Posterior cingulate gyrus (tissue), 11 donors: Measurements from ENCODE around the gene RBFOX1.
"Not testable (repeated sequence)": the region's sequence is repeated elsewhere in the genome, so short reads cannot be mapped to it uniquely, and the experiment has no call there.

Experiments
- DNase-seq, 10 donors: peaks; one replicate each; pipeline versions ENCODE4 v3.0.0 to v3.0.0-alpha.2; 2020 to 2021; ENCODE audit warnings: mixed read lengths in 3 of 10
- intact Hi-C: fragments of 100-400 bp; cut with DNase I; formaldehyde crosslinking; loops from one replicate; pipeline ENCODE4 v1.15.1; 2023

Gene RBFOX1

DNA sequence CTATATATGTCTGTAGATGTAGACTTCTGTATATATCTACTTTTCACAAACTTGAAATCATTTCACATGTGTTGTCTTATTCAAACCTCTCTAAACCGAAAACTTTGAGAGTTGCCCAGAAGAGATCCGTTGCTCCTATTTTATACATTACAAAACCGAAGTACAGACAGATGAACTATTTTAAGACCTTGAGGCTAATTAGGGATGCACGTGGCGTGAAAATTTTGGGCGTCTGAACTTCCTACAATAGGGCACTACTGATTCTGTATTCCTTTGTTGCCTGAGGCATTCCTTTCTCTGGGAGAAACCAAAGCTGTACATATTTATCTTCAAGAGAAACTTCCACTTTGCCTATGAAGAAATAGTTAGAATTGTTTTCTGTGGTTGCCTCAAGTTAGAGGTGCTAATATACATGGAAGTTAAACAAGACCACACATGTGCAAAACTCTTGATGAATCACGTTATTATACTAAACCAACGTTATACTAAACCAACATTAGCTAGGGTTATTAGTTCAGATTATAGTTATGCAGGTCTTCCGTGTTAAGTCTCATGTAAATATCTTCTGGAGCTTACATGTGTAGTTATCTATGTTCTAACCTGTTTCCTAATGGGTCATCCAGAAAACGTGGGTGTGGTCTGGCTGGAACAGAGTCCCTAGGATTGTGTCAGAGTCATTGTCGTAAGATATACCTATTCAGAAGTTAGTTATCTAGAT, 111.2 kb downstream of the RBFOX1 start:
- no peak for DNase-seq
- intact Hi-C loops, result no loop called here

DNA sequence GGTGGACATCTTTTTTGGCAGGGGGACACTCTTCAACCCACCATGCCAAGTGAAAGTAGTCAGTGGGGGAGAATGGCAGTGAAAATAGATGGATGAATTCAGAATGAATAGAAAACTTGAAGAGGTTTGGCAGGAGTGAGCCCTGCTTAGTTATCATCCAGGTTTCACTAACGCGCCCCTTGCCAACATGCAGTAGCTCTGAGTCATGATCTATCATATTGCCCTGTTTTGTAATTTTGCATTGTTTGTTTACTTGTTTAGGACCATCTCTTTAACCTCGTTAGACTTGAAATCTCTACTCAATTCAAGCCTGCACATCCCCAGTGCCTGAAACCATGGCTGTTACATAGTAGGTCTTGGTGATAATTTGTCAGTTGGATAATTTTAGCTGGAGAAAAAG, 116.7 kb downstream of the RBFOX1 start:
- DNase-seq, result no peak
- intact Hi-C loops, result no loop called here

DNA sequence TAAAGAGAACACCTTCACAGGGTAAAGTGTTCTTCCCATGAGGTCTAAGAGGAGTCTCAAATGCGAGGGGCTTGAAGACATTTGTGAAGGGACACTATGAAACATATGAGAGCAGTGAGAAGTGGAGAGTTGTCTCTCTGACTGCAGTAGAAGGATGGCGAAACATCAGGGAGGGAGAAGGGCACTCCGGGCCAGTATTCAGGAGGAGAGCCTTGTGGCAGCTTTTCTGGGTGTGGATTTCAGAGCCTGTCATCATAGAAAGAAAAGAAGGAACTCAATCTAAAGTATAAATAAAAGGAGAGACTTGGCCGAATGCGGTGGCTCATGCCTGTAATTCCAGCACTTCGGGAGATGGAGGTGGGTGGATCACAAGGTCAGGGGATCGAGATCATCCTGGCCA, 117.2 kb downstream of the RBFOX1 start:
- intact Hi-C loops, result no loop called here

GRCh38 chr16:7450440-7450839, 117.8 kb downstream of the RBFOX1 start:
- no peak for DNase-seq
- intact Hi-C loops, result no loop called here

More for the DNA sequence above, 117.2 kb downstream of the RBFOX1 start:
- no peak for DNase-seq

- intact Hi-C loops, result no loop called here
- DNase-seq, result no peak
Measured at GRCh38 chr16:7452090-7452489, 119.4 kb downstream of the RBFOX1 start.

DNA sequence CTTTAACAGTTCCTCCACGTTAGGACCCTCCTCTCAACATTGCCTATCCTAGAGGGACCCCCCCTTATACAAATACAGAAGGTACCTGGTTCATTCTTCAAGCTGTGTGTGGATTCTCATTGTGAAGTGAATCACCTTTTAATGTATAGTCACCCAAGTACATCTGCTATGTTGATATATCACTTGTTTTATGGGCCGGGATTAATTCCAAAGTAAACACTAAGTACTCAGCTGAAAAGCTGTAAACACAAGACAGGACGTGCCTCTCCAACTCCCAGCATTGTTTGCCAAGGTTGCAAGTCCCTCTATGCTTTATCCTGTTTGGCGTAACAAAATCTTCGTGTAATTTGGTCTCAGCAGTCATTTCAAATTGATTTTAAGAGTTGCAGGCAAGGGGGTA, 123.6 kb downstream of the RBFOX1 start:
- DNase-seq, result no peak

GRCh38 chr16:7458144-7458543, 125.5 kb downstream of the RBFOX1 start:
- intact Hi-C loops, result no loop called here
- DNase-seq, result no peak

More for the DNA sequence above, 123.6 kb downstream of the RBFOX1 start:
- intact Hi-C loops, result no loop called here

DNA sequence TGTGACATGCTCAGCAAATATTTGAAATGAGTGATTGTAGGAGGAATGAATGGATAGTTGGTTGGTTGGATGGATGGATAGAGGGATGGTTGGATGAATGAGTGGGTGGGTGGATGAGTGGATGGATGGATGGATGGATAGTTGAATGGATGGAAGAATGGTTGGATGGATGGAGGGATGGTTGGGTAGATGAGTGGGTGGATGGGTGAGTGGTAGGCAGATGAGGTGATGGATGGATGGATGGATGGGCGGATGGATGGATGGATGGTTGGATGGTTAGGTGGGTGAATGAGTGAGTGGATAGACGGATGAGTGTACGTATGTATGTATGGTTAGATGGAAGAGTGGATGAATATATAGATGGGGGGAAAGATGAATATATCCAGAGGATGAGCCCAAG, 137.7 kb downstream of the RBFOX1 start:
- DNase-seq, result no peak
- intact Hi-C loops, result no loop called here

GRCh38 chr16:7471268-7471667, 138.6 kb downstream of the RBFOX1 start:
- intact Hi-C loops, result no loop called here
- DNase-seq, result no peak

DNA sequence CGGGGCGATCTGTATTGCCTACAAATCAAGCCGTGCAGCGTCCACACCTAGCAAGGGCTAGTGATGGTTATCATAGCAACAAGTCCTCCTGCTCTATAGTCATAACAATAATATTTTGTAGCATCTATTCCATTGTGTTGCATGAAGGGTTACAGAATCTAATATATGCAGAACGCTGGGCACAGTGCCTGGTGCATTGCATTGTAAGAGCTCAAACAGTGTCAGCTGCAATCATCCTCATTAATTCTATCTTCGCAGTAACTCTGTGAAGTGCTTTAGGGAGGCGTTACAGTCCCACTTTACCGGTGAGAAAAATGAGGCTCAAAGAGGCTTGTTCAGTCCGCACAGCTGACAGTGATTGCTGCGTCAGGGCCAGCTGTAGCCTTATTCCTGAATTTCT, 149.4 kb downstream of the RBFOX1 start:
- peak in 6 of 10 donors; percentile 27 to 82 (median 36) for DNase-seq
- intact Hi-C loops, result no loop called here

- peak in 1 of 10 donors; percentile 10 for DNase-seq
Measured at GRCh38 chr16:7482596-7483290, 150.1 kb downstream of the RBFOX1 start.

DNA sequence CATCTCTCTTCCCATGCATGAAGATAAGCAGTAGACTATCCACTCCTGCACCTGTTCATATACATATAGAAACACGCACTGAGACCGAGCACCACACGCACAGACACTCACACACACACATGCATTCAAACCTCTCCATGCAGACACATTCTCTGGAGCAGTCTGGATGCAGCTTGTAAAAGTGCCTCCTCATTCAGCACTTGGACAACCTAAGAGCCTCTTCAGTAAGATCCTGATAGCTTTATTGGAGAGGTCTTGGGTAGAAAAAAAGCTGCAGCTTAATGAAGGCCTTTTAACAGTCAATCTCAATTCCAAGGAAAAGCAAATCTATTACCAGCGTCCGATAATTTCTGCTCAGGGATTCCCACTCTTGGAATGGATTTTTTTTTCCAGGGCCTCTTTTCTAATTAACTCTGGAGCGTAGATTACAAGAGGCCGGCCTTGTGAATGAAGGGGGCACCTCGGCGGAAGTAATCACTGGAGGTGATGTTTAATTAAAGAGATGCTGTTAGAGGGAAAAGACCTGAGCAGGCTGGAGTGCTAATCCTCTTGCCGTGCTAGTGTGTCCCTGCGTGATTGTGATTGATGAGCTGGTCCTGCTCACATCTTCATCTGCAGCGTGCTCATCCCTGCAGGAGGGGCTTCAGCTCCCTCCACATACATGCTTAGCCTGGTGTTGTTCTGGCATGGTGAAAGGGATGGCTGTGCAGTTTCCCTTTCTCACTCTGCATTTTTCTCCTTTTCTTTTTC, 155.1 kb downstream of the RBFOX1 start:
- intact Hi-C loops, result no loop called here
- no peak for DNase-seq

More at GRCh38 chr16:7482596-7483290, 150.1 kb downstream of the RBFOX1 start:
- intact Hi-C loops, result no loop called here

- DNase-seq, result no peak
- intact Hi-C loops, result no loop called here
Measured at GRCh38 chr16:7492122-7492521, 159.5 kb downstream of the RBFOX1 start.

- DNase-seq, result no peak
- intact Hi-C loops, result no loop called here
Measured at GRCh38 chr16:7493133-7493532, 160.5 kb downstream of the RBFOX1 start.

- no peak for DNase-seq
- intact Hi-C loops, result no loop called here
Measured at GRCh38 chr16:7497691-7498090, 165.0 kb downstream of the RBFOX1 start.

GRCh38 chr16:7501868-7502267, 169.2 kb downstream of the RBFOX1 start:
- DNase-seq, result no peak
- intact Hi-C loops, result no loop called here

GRCh38 chr16:7502591-7503157, 170.0 kb downstream of the RBFOX1 start:
- intact Hi-C loops, DNase-seq: not testable (repeated sequence)

DNA sequence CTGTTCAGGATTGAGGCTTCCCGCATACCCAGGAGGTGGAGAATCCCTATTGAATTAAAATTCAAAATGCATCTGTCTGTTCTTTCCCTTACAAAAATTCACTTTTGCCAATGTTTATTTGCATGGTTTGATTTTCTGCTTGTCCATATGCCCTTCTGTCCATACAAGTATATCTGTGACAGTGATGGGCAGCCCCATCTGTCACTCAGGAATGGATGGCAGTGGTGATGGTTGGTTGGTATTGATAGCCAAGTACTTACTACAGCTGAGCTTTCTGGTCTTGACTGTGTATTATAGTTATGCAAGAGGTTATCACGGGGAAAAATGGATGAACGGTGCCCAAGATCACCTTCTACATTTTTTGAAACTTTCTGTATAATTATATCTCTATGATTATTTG, 171.0 kb downstream of the RBFOX1 start:
- intact Hi-C loops, result no loop called here
- no peak for DNase-seq

DNA sequence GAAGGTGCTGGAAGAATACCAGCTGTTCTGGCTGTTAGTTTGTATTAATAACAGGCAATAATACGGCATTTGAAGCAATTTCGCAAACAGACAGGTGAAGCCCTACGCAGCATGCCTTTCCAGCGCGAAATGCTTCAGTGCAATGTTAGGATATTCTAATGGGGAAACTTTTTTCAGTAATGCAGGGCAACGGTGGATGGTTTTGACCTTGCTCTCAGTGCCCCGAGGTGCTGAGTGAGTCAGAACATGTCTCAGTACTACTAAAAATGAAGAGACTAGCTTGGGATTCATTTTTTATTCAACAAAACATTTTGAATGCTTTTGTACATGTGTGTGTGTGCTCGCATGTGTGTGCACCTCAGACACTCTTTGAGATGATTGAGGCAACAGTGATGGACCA, 172.2 kb downstream of the RBFOX1 start:
- no peak for DNase-seq
- intact Hi-C loops, result no loop called here

DNA sequence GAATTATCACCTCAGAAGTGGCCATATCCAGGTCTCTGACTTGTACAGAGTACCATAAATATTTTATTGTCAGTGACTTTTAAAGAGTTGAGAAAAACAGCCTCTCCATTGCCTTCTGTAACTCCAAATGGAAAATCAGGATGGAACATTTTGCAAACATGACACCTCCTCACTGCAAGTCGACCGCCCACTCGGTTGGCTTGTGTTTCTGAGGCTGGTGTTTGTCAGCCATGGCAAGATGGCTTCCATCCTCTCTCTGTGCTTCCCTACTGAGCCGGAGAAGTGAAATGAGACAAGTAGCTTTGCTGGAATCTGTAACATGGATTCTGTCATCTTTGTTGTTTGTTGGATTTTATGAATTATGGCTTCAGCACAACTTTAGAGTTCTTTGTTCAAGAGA, 172.8 kb downstream of the RBFOX1 start:
- intact Hi-C loops, result no loop called here
- DNase-seq, result peak in 8 of 10 donors; percentile 20 to 90 (median 48)

DNA sequence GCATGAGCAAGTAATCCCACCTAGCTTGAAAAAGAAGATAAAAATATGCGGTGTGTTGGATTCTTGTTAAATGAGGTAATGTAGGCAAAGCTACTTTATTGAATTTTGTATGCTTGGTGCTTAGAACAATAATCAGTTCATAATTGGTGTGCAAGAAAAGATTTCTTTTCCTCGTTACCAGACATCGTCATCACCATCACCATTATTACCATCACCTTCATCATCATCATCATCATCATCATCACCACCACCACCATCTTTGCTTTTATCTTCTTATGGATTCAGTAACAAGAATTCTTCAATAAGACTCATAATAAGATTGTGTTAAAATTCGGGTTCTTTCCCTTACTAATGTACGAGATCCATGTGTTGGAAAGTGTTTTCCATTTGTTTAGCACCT, 173.7 kb downstream of the RBFOX1 start:
- DNase-seq, result no peak
- intact Hi-C loops, result no loop called here
